Endothelial cell of hepatic sinusoid (primary cell): ENCODE measurements around the gene MOGAT2.
"Not testable (repeated sequence)": the region's sequence is repeated elsewhere in the genome, so short reads cannot be mapped to it uniquely, and the experiment has no call there.

Experiments used
- in situ Hi-C: cut with HindIII; loops from 2 replicates; pipeline ENCODE4 v1.10.0; 2017; ENCODE audit warnings: low sequenced_read_pairs

The MOGAT2 gene

GRCh38 chr11:75718419-75719339 lies 1.0 kb downstream of the MOGAT2 start:
- in situ Hi-C loops = no loop called here

- in situ Hi-C loops = no loop called here
Observed at GRCh38 chr11:75719340-75720239, 2.0 kb downstream of the MOGAT2 start.

GRCh38 chr11:75720639-75721038 lies 3.0 kb downstream of the MOGAT2 start:
- in situ Hi-C loops = no loop called here

GRCh38 chr11:75721852-75722668 lies 4.4 kb downstream of the MOGAT2 start:
- in situ Hi-C loops = no loop called here

GRCh38 chr11:75722669-75723042 lies 5.0 kb downstream of the MOGAT2 start:
- in situ Hi-C loops = no loop called here

GRCh38 chr11:75725547-75726320 lies 8.1 kb downstream of the MOGAT2 start:
- in situ Hi-C loops = no loop called here

- in situ Hi-C loops = no loop called here
Observed at GRCh38 chr11:75728992-75729391, 11.4 kb downstream of the MOGAT2 start.

GRCh38 chr11:75731095-75731494 lies 13.5 kb downstream of the MOGAT2 start:
- in situ Hi-C loops = no loop called here

- in situ Hi-C loops = no loop called here
Observed at GRCh38 chr11:75733071-75733430, 15.4 kb downstream of the MOGAT2 start.

GRCh38 chr11:75733431-75734107 lies 15.9 kb downstream of the MOGAT2 start:
- in situ Hi-C loops = no loop called here

GRCh38 chr11:75734491-75735180 lies 17.0 kb downstream of the MOGAT2 start:
- in situ Hi-C loops = no loop called here

- in situ Hi-C loops = no loop called here
Observed at GRCh38 chr11:75735181-75735845, 17.7 kb downstream of the MOGAT2 start.

GRCh38 chr11:75737314-75737713 lies 19.7 kb downstream of the MOGAT2 start:
- in situ Hi-C loops = no loop called here

- in situ Hi-C loops = no loop called here
Observed at GRCh38 chr11:75740681-75741080, 23.0 kb downstream of the MOGAT2 start.

GRCh38 chr11:75743159-75743558 lies 25.5 kb downstream of the MOGAT2 start:
- in situ Hi-C loops = not testable (repeated sequence)

GRCh38 chr11:75743711-75744563 lies 26.3 kb downstream of the MOGAT2 start:
- in situ Hi-C loops = no loop called here

- in situ Hi-C loops = no loop called here
Observed at GRCh38 chr11:75745807-75746206, 28.2 kb downstream of the MOGAT2 start.
